ENCODE measurements around the gene ARHGDIB.

Gene ARHGDIB

GRCh38 chr12:14930299-14930698 lies 31.1 kb downstream of the ARHGDIB start:
- no peak overlapping the region for H2AFZ ChIP-seq (ENCODE audit: low read depth, low read length)
- H3K4me3 ChIP-seq (ENCODE audit: low read length): no peak overlapping the region
- H3K9me3 ChIP-seq (ENCODE audit: low read length): no peaks in the 10 kb centered on the region
- no peaks in the 10 kb centered on the region for H3K27me3 ChIP-seq (ENCODE audit: insufficient read depth, low read length)
- H3K36me3 ChIP-seq (ENCODE audit: insufficient read depth, low read length): no peaks in the 10 kb centered on the region
- H3K4me1 ChIP-seq (ENCODE audit: insufficient read depth, low read length): peaks cover 2% of the 10 kb centered on the region

DNA sequence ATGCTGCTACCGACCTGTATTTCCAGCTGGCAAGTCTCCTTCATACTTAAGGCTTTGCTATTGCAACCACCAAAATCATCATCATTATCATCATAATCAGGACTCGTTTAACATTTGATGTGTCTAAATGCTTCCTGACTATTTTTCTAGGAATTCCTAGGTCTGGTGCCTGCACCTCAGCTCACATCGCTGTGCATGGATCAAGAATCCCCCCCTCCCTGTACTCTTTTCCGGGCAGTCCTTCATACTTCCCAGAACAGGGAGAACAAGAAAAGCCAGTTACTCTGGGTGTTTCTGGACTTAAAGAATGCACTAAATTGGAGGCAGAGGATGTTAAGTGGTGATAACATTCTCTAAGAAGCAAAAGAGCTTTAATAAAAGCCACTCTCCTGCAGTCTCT lies 32.5 kb downstream of the ARHGDIB start:
- Histone ChIP-seq H3K36me3 (ENCODE audit: insufficient read depth, low read length) (no peaks in the 10 kb centered on the region), H2AFZ (ENCODE audit: low read depth, low read length) (no peak overlapping the region), H3K27me3 (ENCODE audit: insufficient read depth, low read length) (no peaks in the 10 kb centered on the region), H3K4me1 (ENCODE audit: insufficient read depth, low read length) (peaks cover 2% of the 10 kb centered on the region), H3K9me3 (ENCODE audit: low read length) (no peaks in the 10 kb centered on the region), H3K4me3 (ENCODE audit: low read length) (no peak overlapping the region)

- H3K27me3 ChIP-seq (ENCODE audit: insufficient read depth, low read length): no peaks in the 10 kb centered on the region
- H3K4me3 ChIP-seq (ENCODE audit: low read length): no peak overlapping the region
- no peak overlapping the region for H2AFZ ChIP-seq (ENCODE audit: low read depth, low read length)
- H3K4me1 ChIP-seq (ENCODE audit: insufficient read depth, low read length): peaks cover 2% of the 10 kb centered on the region
- H3K36me3 ChIP-seq (ENCODE audit: insufficient read depth, low read length): no peaks in the 10 kb centered on the region
- no peaks in the 10 kb centered on the region for H3K9me3 ChIP-seq (ENCODE audit: low read length)
These were observed 34.1 kb downstream of the ARHGDIB start for GRCh38 chr12:14927267-14927666.

DNA sequence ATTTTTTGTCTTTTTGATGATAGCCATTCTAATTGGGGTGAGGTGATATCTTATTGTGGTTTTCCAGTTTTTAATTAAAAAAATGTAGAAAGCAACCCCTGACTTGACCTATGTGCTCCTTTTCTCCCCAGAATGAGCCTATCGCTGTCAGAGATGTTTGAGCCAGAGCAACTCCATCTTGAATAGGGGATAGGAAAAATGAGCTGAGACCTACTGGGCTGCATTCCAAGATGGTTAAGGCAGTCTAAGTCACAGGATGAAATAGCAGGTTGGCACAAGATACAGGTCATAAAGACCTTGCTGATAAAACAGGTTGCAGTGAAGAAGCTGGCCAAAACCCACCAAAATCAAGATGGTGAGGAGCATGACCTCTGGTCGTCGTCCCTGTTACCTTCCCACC lies 36.9 kb downstream of the ARHGDIB start:
- Histone ChIP-seq H3K9me3 (ENCODE audit: low read length) (no peaks in the 10 kb centered on the region), H3K4me1 (ENCODE audit: insufficient read depth, low read length) (peaks cover 2% of the 10 kb centered on the region), H3K36me3 (ENCODE audit: insufficient read depth, low read length) (no peaks in the 10 kb centered on the region), H3K27me3 (ENCODE audit: insufficient read depth, low read length) (no peaks in the 10 kb centered on the region), H3K4me3 (ENCODE audit: low read length) (no peak overlapping the region), H2AFZ (ENCODE audit: low read depth, low read length) (no peak overlapping the region)

DNA sequence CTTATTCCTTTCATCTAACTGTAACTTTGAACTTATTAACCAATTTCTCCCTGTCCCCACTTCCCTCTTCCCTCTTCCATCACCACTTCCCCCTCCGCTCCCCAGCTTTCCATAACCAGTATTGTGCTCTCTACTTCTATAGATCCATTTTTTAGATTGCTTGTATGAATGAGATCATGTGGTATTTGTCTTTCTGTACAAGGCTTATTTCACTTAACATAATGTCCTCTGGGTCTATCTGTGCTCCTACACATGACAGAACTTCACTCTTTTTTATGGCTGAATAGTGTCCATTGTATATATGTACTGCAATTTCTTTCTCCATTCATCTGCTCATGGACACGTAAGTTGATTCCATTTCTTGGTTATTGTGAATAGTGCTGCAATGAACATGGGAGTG lies 37.5 kb downstream of the ARHGDIB start:
- H2AFZ ChIP-seq (ENCODE audit: low read depth, low read length): no peak overlapping the region
- no peak overlapping the region for H3K4me3 ChIP-seq (ENCODE audit: low read length)
- H3K27me3 ChIP-seq (ENCODE audit: insufficient read depth, low read length): no peaks in the 10 kb centered on the region
- H3K4me1 ChIP-seq (ENCODE audit: insufficient read depth, low read length): peaks cover 2% of the 10 kb centered on the region
- H3K9me3 ChIP-seq (ENCODE audit: low read length): no peaks in the 10 kb centered on the region
- no peaks in the 10 kb centered on the region for H3K36me3 ChIP-seq (ENCODE audit: insufficient read depth, low read length)

GRCh38 chr12:14921218-14921617 lies 40.2 kb downstream of the ARHGDIB start:
- Histone ChIP-seq H3K36me3 (ENCODE audit: insufficient read depth, low read length) (no peaks in the 10 kb centered on the region), H3K27me3 (ENCODE audit: insufficient read depth, low read length) (no peaks in the 10 kb centered on the region), H3K4me3 (ENCODE audit: low read length) (no peak overlapping the region), H3K9me3 (ENCODE audit: low read length) (no peaks in the 10 kb centered on the region), H3K4me1 (ENCODE audit: insufficient read depth, low read length) (no peaks in the 10 kb centered on the region), H2AFZ (ENCODE audit: low read depth, low read length) (no peak overlapping the region)

DNA sequence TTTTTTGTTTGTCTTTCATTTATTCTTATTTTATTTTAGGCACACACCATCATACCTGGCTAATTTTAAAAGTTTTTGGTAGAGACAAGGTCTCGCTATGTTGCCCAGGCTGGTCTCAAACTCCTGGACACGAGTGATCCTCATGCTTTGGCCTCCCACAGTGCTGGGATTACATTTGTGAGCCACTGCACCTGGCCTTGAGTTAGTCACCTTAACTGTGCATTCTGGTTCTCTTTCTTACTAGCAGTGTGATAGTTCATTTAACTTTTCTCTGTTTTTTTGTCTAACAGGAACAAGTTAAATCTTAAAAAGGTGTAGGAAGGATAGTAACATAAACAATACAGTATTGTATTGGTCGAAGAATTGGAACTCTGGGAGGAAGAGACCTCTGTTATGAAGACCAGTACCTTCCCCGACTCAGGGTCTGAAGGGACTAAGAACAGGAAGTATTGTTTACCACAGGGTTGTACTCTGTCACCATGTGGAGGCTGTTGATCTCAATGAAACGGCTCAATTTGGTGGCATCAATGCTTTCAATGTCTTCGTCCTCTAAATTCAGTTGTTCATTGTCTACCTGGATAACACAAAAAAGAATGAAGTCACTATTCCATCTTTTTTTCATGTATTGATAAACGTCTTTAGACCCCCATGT lies 40.8 kb downstream of the ARHGDIB start:
- H2AFZ ChIP-seq (ENCODE audit: low read depth, low read length): no peak overlapping the region
- H3K27me3 ChIP-seq (ENCODE audit: insufficient read depth, low read length): no peaks in the 10 kb centered on the region
- H3K36me3 ChIP-seq (ENCODE audit: insufficient read depth, low read length): no peaks in the 10 kb centered on the region
- no peaks in the 10 kb centered on the region for H3K9me3 ChIP-seq (ENCODE audit: low read length)
- no peak overlapping the region for H3K4me3 ChIP-seq (ENCODE audit: low read length)
- H3K4me1 ChIP-seq (ENCODE audit: insufficient read depth, low read length): no peaks in the 10 kb centered on the region

DNA sequence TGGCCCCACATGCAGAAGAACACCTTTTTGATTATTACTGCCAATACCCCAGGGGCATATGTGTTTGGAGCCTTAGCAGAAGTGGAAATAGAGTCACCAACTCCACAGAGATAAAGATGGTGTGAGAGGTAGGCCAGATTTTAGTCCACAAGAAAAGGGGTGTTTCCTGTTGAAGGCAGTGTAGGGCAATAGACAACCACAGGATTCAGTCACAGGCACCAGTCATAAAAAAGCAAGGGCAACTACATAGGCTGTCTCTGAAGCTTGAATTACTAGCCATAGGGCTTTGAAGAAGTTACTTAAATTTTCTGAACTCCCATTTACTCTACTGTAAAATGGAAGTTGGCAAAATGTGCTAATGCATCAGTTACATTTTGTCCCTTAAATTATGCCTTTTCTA lies 41.9 kb downstream of the ARHGDIB start:
- H3K36me3 ChIP-seq (ENCODE audit: insufficient read depth, low read length): no peaks in the 10 kb centered on the region

GRCh38 chr12:14915736-14916135 lies 45.7 kb downstream of the ARHGDIB start:
- Histone ChIP-seq H3K27me3 (ENCODE audit: insufficient read depth, low read length) (no peaks in the 10 kb centered on the region), H3K9me3 (ENCODE audit: low read length) (no peaks in the 10 kb centered on the region), H2AFZ (ENCODE audit: low read depth, low read length) (no peak overlapping the region), H3K36me3 (ENCODE audit: insufficient read depth, low read length) (no peaks in the 10 kb centered on the region), H3K4me3 (ENCODE audit: low read length) (no peak overlapping the region), H3K4me1 (ENCODE audit: insufficient read depth, low read length) (no peaks in the 10 kb centered on the region)

More for the DNA sequence above, 41.9 kb downstream of the ARHGDIB start:
- H3K27me3 ChIP-seq (ENCODE audit: insufficient read depth, low read length): no peaks in the 10 kb centered on the region
- H2AFZ ChIP-seq (ENCODE audit: low read depth, low read length): no peak overlapping the region
- no peaks in the 10 kb centered on the region for H3K9me3 ChIP-seq (ENCODE audit: low read length)
- H3K4me3 ChIP-seq (ENCODE audit: low read length): no peak overlapping the region
- H3K4me1 ChIP-seq (ENCODE audit: insufficient read depth, low read length): no peaks in the 10 kb centered on the region

DNA sequence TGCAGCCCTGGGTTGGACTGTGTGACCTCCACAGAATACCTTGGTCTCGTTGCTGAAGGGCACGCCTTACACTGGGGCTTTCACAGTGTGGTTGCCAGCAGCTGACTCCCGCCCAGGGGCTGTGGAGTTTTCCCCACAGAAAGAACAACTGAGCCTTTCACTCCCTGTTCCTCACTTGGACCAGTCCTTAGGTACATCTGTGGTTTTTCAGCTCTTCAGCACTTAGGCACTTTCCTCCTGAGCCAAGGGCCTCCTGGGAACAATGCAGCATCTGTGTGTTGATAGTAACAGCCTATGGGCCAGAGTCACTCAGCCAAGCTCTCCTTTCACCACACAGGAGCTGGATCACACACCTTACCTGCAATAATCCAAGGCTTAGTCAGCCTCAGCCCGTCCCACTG lies 48.0 kb downstream of the ARHGDIB start:
- no peaks in the 10 kb centered on the region for H3K4me1 ChIP-seq (ENCODE audit: insufficient read depth, low read length)
- H2AFZ ChIP-seq (ENCODE audit: low read depth, low read length): no peak overlapping the region
- H3K36me3 ChIP-seq (ENCODE audit: insufficient read depth, low read length): no peaks in the 10 kb centered on the region
- H3K4me3 ChIP-seq (ENCODE audit: low read length): no peak overlapping the region
- H3K9me3 ChIP-seq (ENCODE audit: low read length): no peaks in the 10 kb centered on the region
- H3K27me3 ChIP-seq (ENCODE audit: insufficient read depth, low read length): no peaks in the 10 kb centered on the region

DNA sequence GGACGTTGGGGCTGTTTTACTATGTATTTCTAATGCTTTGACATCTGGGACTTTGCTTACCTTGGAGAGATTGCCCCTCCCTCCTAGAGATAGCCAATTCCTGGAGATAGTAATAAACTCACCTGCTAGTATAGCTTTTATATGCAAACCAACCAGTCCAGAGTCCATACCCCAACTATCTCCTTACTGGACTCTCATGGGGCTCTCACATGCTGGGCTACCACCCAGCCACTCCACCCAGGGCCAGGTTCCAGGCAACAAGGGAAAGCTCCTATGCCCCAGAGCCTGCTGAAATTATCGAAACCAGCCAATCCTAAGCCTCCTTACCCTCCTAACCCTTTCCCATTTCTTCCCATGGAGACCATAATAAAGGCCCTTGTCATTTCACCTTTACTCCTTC lies 50.3 kb downstream of the ARHGDIB start:
- Histone ChIP-seq H2AFZ (ENCODE audit: low read depth, low read length) (no peak overlapping the region), H3K4me1 (ENCODE audit: insufficient read depth, low read length) (no peaks in the 10 kb centered on the region), H3K36me3 (ENCODE audit: insufficient read depth, low read length) (no peaks in the 10 kb centered on the region), H3K9me3 (ENCODE audit: low read length) (no peaks in the 10 kb centered on the region), H3K4me3 (ENCODE audit: low read length) (no peak overlapping the region), H3K27me3 (ENCODE audit: insufficient read depth, low read length) (no peaks in the 10 kb centered on the region)

GRCh38 chr12:14910090-14910915 lies 51.1 kb downstream of the ARHGDIB start:
- Histone ChIP-seq H2AFZ (ENCODE audit: low read depth, low read length) (no peak overlapping the region), H3K36me3 (ENCODE audit: insufficient read depth, low read length) (no peaks in the 10 kb centered on the region), H3K4me1 (ENCODE audit: insufficient read depth, low read length) (no peaks in the 10 kb centered on the region), H3K9me3 (ENCODE audit: low read length) (no peaks in the 10 kb centered on the region), H3K27me3 (ENCODE audit: insufficient read depth, low read length) (no peaks in the 10 kb centered on the region), H3K4me3 (ENCODE audit: low read length) (no peak overlapping the region)

DNA sequence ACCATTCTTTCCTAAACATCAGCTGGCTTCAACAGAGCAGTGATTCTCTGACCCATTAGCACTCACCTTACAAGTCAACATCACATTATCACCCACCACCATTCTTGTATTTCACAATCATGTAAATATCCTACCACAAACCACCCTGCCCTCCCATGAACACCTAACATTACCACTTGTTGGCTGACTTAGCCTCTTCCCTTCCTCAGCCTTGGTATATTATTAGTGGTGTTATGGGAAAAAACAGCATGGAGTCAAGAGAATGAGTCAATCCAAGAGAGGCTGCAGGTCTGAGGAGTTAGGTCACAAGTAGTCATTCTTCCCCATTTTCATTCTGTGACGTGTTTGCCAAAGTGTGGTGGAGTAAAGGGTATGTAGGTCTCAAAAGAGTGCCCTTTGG lies 53.4 kb downstream of the ARHGDIB start:
- H3K4me1 ChIP-seq (ENCODE audit: insufficient read depth, low read length): no peaks in the 10 kb centered on the region
- H3K27me3 ChIP-seq (ENCODE audit: insufficient read depth, low read length): no peaks in the 10 kb centered on the region
- H3K9me3 ChIP-seq (ENCODE audit: low read length): no peaks in the 10 kb centered on the region
- H3K36me3 ChIP-seq (ENCODE audit: insufficient read depth, low read length): no peaks in the 10 kb centered on the region
- no peak overlapping the region for H3K4me3 ChIP-seq (ENCODE audit: low read length)
- no peak overlapping the region for H2AFZ ChIP-seq (ENCODE audit: low read depth, low read length)

All from neuron (in vitro differentiated cells).